GM12872 (cell line): ENCODE measurements around the gene KIF3A.

Experiments used
- CTCF ChIP-seq: IDR thresholded peaks from 3 replicates; pipeline ENCODE4 v1.5.1; 2011; ENCODE audit warnings: low read depth, mild to moderate bottlenecking, low read length, moderate library complexity; ENCODE audit not compliant: insufficient read depth

The KIF3A gene

GRCh38 chr5:132684491-132684890 is 52.9 kb downstream of the KIF3A start:
- TF ChIP-seq CTCF, result no peak

- TF ChIP-seq CTCF, result no peak
These were observed 55.4 kb downstream of the KIF3A start for GRCh38 chr5:132681983-132682382.

DNA sequence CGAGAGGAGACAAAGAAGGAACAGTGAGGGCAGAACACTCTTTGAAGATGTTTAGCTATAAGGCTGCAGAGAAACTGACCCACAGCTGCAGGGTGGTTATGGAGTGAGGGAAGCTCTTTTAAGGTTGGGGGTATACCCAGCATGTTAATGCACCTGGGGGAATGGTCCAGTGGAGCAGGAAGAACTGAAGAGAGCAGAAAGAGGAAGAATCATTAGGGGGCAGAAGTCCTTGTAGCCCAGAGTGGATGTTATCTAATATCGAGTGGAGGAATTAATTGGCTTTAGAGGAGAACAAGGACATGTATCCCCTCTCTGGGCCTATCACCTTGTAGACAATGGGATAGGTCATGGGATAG is 55.9 kb downstream of the KIF3A start:
- no peak for TF ChIP-seq CTCF

DNA sequence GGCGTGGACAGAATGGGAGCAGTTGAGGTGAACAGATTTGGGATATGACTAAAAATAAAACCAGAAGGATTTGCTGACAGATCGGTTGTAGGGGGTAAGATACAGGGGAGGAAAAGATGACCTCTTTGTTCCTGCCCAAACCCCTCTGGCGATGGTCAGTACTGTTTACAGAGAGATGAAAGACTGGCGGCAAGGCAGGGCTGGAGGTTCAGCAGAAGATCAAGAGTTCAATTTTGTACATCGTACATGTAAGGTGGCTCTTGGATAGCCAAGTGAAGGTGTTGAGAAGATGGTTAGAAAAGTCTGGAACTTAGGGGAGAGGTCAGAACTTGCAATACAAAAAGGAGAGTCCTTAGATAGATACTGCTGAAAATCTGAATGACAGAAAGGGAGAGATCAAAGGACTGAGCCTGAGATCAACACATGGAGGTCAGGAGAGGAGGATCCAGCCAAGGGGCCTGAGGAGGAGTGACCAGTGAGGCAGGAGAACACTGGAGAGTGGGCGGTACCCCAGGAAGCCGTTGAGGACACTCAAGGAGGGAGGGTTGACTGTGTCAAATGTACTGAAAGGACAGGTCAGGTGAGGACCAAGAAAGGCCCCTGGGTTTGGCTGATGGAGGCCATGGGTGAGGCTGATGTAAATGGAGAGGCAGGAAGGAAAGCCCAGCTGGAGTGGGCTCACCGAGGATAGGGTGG is 56.4 kb downstream of the KIF3A start:
- no peak for TF ChIP-seq CTCF

- TF ChIP-seq CTCF, result no peak
These were observed 57.5 kb downstream of the KIF3A start for GRCh38 chr5:132679717-132680380.

DNA sequence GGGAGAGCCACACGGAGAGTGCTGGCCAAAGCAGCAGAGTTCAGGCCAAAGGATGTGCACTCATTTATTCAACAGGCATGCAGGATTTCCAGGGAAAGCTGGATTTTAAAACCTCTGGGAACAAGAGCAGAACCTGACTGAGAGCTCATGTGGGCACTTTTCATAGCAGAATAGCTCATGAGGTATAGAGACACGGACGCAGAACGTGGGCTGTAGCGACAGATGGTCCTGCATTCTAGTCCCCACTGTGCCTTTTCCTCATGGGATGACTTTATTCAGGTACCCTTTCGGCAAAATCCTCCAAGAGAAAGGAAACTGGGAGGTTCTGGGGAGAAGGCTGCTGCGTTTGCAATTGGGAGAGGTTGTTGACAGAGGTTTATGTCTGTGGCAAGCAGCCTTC is 58.2 kb downstream of the KIF3A start:
- no peak for TF ChIP-seq CTCF

GRCh38 chr5:132678735-132679134 is 58.6 kb downstream of the KIF3A start:
- TF ChIP-seq CTCF, result no peak
